GM12878 (cell line): Measurements from ENCODE around the gene IL1RAPL1. TPM values are rescaled to one million over a fixed set of nuclear protein-coding genes. Genes with fewer than 3 reads are reported as not detected.

Experiments
- ATAC-seq: fragments of 200-7000 bp; cut with Tn5 transposase; 3 replicates; pipeline ENCODE4 v1.9.1; 2020; ENCODE audit warnings: mild to moderate bottlenecking, moderate library complexity
- BruUV-seq: library from RNA; stranded (reverse); fragments of 400-500 nt; replicated peaks from 2 replicates; lab custom pipeline; 2021; lab: Mats Ljungman, UMichigan
- CTCF ChIA-PET: fragments of 300-600 bp; sonication (Branson Sonifier 250); formaldehyde crosslinking; extraction: SDS; loops from one replicate; lab custom pipeline; 2021; ENCODE audit warnings: inconsistent platforms; lab: Yijun Ruan, JAX
- POLR2A ChIA-PET: fragments of 350-600 bp; formaldehyde crosslinking; extraction: SDS; loops from one replicate; lab custom pipeline; 2021; ENCODE audit warnings: inconsistent platforms; lab: Charles Lee
- RAD21 ChIA-PET: fragments of 300-600 bp; sonication (Branson Sonifier 250); formaldehyde crosslinking; loops from one replicate; lab custom pipeline; 2023; ENCODE audit warnings: antibody characterized with exemption; ENCODE audit not compliant: unreplicated experiment; lab: Charles Lee
- SMC1A ChIA-PET: fragments of 300-600 bp; sonication (Branson Sonifier 250); formaldehyde crosslinking; loops from one replicate; lab custom pipeline; 2023; ENCODE audit not compliant: unreplicated experiment, uncharacterized antibody; lab: Charles Lee
- DNase-seq: peaks from one replicate; pipeline ENCODE4 v3.0.0-alpha.2; 2011; ENCODE audit warnings: low read depth, low spot score
- FAIRE-seq: peaks from 3 replicates; lab custom pipeline; 2011; peaks lifted over from hg19 to GRCh38; lab: Jason Lieb, UNC
- H2AFZ ChIP-seq: 2 replicates; pipeline ENCODE4 v1.6.0; 2011; ENCODE audit warnings: low read depth, low read length, control low read depth; ENCODE audit not compliant: control insufficient read depth
- H3K27ac ChIP-seq: 2 replicates; pipeline ENCODE4 v1.5.1; 2011; ENCODE audit warnings: control low read depth; ENCODE audit not compliant: control insufficient read depth, insufficient read depth
- H3K27me3 ChIP-seq, 2 experiments: replicated peaks in 1 of 2; 2 replicates each; pipeline versions ENCODE4 v1.6.0 to v1.6.1; 2011; ENCODE audit warnings: low read length in 1 of 2; ENCODE audit not compliant: control insufficient read depth in 2 of 2, insufficient read depth in 2 of 2
- H3K36me3 ChIP-seq, 2 experiments: 2 replicates each; pipeline ENCODE4 v1.5.1; 2011; ENCODE audit warnings: low read length in 1 of 2; ENCODE audit not compliant: control insufficient read depth in 2 of 2, insufficient read depth in 2 of 2
- H3K4me1 ChIP-seq: 2 replicates; pipeline ENCODE4 v1.6.1; 2011; ENCODE audit warnings: mild to moderate bottlenecking, low read length, moderate library complexity, mixed read lengths; ENCODE audit not compliant: control insufficient read depth, insufficient read depth
- H3K4me2 ChIP-seq: 2 replicates; pipeline ENCODE4 v1.6.0; 2011; ENCODE audit warnings: control low read depth; ENCODE audit not compliant: control insufficient read depth, insufficient read depth
- H3K4me3 ChIP-seq: fragments of 200-600 bp; sonication (generic); 2 replicates; pipeline ENCODE4 v1.5.1; 2016
- H3K79me2 ChIP-seq: 2 replicates; pipeline ENCODE4 v1.6.0; 2011; ENCODE audit warnings: low read length; ENCODE audit not compliant: control insufficient read depth, insufficient read depth
- H3K9ac ChIP-seq: 2 replicates; pipeline ENCODE4 v1.8.0; 2011; ENCODE audit warnings: low read length, control low read depth, mixed read lengths; ENCODE audit not compliant: control insufficient read depth, insufficient read depth
- H3K9me3 ChIP-seq: replicated peaks from 3 replicates; pipeline ENCODE4 v1.5.1; 2011; ENCODE audit warnings: mild to moderate bottlenecking, low read length; ENCODE audit not compliant: control insufficient read depth, insufficient read depth
- H4K20me1 ChIP-seq: 2 replicates; pipeline ENCODE4 v1.6.0; 2011; ENCODE audit not compliant: control insufficient read depth, insufficient read depth
- BCL11A ChIP-seq: IDR thresholded peaks from 2 replicates; pipeline ENCODE4 v1.6.1; 2011; ENCODE audit warnings: low read depth, low read length
- BCLAF1 ChIP-seq: fragments of 450-650 bp; IDR thresholded peaks from 2 replicates; pipeline ENCODE4 v1.6.1; 2017; ENCODE audit warnings: antibody characterized with exemption, mild to moderate bottlenecking, moderate library complexity
- BMI1 ChIP-seq: fragments of 450-650 bp; IDR thresholded peaks from 2 replicates; pipeline ENCODE4 v1.6.1; 2016; ENCODE audit warnings: mild to moderate bottlenecking, moderate library complexity, borderline replicate concordance
- CBFB ChIP-seq: IDR thresholded peaks from 2 replicates; pipeline ENCODE4 v1.6.1; 2016; ENCODE audit warnings: antibody characterized with exemption, low read depth
- CEBPB ChIP-seq, 2 experiments: fragments of 150-350 bp in 1 of 2; IDR thresholded peaks; 2 replicates each; pipeline ENCODE4 v1.6.1; 2012 to 2014; ENCODE audit warnings: low read depth in 2 of 2, low read length in 2 of 2, borderline replicate concordance in 1 of 2, inconsistent platforms in 1 of 2
- CHD1 ChIP-seq: IDR thresholded peaks from 2 replicates; pipeline ENCODE4 v1.6.1; 2012; ENCODE audit warnings: low read depth, low read length, improper control_type of control experiment
- ELK1 ChIP-seq: IDR thresholded peaks from 2 replicates; pipeline ENCODE4 v1.6.1; 2012; ENCODE audit warnings: low read depth, low read length, improper control_type of control experiment
- NFYB ChIP-seq: IDR thresholded peaks from 2 replicates; pipeline ENCODE4 v1.6.1; 2011; ENCODE audit warnings: low read depth, mild to moderate bottlenecking, low read length, improper control_type of control experiment, moderate library complexity; ENCODE audit not compliant: insufficient read depth
- TBL1XR1 ChIP-seq: IDR thresholded peaks from 2 replicates; pipeline ENCODE4 v1.6.1; 2012; ENCODE audit warnings: low read depth, low read length, improper control_type of control experiment
- ZBTB11 ChIP-seq: fragments of 450-650 bp; formaldehyde crosslinking; IDR thresholded peaks from 2 replicates; pipeline ENCODE4 v1.5.0; 2022; ENCODE audit warnings: mild to moderate bottlenecking, missing genetic modification characterization
- in situ Hi-C: fragments of 300-500 bp; cut with MboI; formaldehyde crosslinking; loops from 9 replicates; pipeline ENCODE4 v1.14.3; 2018; ENCODE audit warnings: mixed read lengths
- intact Hi-C: fragments of 100-400 bp; cut with micrococcal nuclease; formaldehyde crosslinking; loops from one replicate; pipeline ENCODE4 v1.14.2; 2022; ENCODE audit not compliant: unreplicated experiment
- polyA plus RNA-seq, 11 experiments: library from polyadenylated mRNA; depleted of rRNA in 4 of 11; unstranded in 6 of 11; stranded (reverse) in 5 of 11; fragments of >200 nt; fragmentation: Nextera tagmentation in 4 of 11; fragmentation: Illumina TruSeq in 1 of 11; extraction: Ambion mirVana in 4 of 11; extraction: Trizol in 1 of 11; gene quantifications; 1 replicate in 1 of 11; 2 replicates in 10 of 11; pipeline versions ENCODE4 v1.2.1 to v1.2.3, GENCODE V29; 2011 to 2016; ENCODE audit warnings: inconsistent platforms in 2 of 11, missing spikeins in 2 of 11, low read depth in 1 of 11
- total RNA-seq, 4 experiments: library from RNA; depleted of rRNA in 3 of 4; stranded (reverse); fragments of >200 nt in 3 of 4; fragmentation: Illumina TruSeq in 1 of 4; extraction: Trizol in 1 of 4; gene quantifications; 2 replicates each; pipeline versions ENCODE4 v1.2.1 to v1.2.3, GENCODE V29; 2013 to 2021

IL1RAPL1 gene
- total and polyA plus RNA-seq, 10 of the 15 experiments (the other 5 are each of a cell fraction or from before 2014, with no cell fraction given), result not detected

GRCh38 chrX:29852767-29853166 is 1265.5 kb downstream of the IL1RAPL1 start:
- ATAC-seq (no peak), FAIRE-seq (no peak), DNase-seq (no peak)
- Histone ChIP-seq H3K4me3 (no peak overlapping the region), H3K9ac (no peak overlapping the region), H3K4me1 (no peaks in the 10 kb centered on the region), H3K4me2 (no peak overlapping the region), H4K20me1 (no peaks in the 10 kb centered on the region), H3K9me3 (no peaks in the 10 kb centered on the region), H3K36me3 (no peaks in the 10 kb centered on the region), H3K27ac (no peak overlapping the region), H2AFZ (no peak overlapping the region), H3K79me2 (no peaks in the 10 kb centered on the region), H3K27me3 (no peaks in the 10 kb centered on the region; a peak in 1 of 4 replicates)
- TF ChIP-seq CEBPB (IDR thresholded peaks at IDR 0.05; ENCODE audit: borderline replicate concordance in 1 of 2, low read depth in 2 of 2, low read length in 2 of 2) (no peak), BCLAF1 (no peak), CHD1 (no peak), BMI1 (no peak), CBFB (no peak), TBL1XR1 (no peak), BCL11A (no peak), ELK1 (no peak), ZBTB11 (CRISPR knock-in tag) (no peak), NFYB (no peak)
- ChIA-PET RAD21 (no interaction called here), SMC1A (interaction anchor here (1.4 kb wide), 1 partner anchor 10 kb away, joined by 4 read pairs; no protein-coding TSS in a partner anchor), CTCF (interaction anchor here (0.6 kb wide), 1 partner anchor 1496 kb away, joined by 3 read pairs; no protein-coding TSS in a partner anchor), POLR2A (no interaction called here)
- no TSS peak for BruUV-seq
- intact Hi-C loops, result no loop called here
- in situ Hi-C loops, result no loop called here
